ENCODE data around the gene GLT6D1.

DNA sequence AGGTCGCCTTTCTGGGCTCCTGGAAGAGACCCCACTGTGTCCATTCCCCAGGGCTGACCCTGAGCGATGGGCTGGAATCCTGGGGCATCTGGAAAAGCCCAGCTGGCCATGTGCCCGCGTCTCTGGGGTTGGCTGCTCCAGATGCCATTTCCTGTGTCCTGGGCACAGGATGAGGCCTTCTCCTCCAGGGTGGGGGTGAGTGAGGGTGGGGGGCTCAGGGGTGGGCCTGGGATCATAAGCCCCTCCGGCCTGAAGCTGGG, 47.1 kb downstream of the GLT6D1 start:
- TF ChIP-seq, protein P1, sequence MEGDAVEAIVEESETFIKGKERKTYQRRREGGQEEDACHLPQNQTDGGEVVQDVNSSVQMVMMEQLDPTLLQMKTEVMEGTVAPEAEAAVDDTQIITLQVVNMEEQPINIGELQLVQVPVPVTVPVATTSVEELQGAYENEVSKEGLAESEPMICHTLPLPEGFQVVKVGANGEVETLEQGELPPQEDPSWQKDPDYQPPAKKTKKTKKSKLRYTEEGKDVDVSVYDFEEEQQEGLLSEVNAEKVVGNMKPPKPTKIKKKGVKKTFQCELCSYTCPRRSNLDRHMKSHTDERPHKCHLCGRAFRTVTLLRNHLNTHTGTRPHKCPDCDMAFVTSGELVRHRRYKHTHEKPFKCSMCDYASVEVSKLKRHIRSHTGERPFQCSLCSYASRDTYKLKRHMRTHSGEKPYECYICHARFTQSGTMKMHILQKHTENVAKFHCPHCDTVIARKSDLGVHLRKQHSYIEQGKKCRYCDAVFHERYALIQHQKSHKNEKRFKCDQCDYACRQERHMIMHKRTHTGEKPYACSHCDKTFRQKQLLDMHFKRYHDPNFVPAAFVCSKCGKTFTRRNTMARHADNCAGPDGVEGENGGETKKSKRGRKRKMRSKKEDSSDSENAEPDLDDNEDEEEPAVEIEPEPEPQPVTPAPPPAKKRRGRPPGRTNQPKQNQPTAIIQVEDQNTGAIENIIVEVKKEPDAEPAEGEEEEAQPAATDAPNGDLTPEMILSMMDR (IDR thresholded peaks at IDR 0.05) = no peak
- TF ChIP-seq POLR2A (IDR thresholded peaks at IDR 0.05) = no peak
